ENCODE results near the gene YY1. TPM values are rescaled to one million over a fixed set of nuclear protein-coding genes. Genes with fewer than 3 reads are reported as not detected.

YY1 gene
- total RNA-seq, 1 donor from 2014 or later, result 79.8 TPM

DNA sequence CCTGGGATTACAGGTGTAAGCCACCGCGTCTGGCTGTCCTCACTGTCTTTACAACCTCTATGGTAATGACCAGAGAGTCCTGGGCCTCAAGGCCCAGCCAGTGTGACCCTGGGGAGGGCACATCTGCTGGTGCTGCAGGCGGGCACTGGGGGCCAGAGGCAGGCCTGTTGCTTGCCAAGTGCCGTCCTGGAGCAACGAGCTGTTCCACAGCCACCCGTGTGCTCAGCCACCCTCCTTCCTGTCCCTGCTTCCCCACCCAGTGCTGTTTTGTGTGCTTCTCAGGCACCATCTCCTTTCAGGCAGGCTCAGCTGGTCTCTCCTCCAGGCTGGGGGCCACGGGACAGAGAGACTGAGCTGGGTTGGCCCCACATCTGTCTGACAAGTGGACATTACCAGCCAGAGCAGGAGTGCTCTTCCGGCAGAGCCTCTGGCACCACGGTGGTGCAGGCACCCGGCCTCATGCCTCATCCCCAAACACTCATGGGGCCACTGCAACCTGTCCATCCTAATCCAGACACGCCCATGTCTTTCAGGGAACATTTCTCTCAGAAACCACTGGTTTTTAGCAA is 93.2 kb downstream of the YY1 start:
- no peak overlapping the region for H3K4me3 Mint-ChIP-seq
- H3K9me3 Mint-ChIP-seq, result no peaks in the 10 kb centered on the region
- H3K27ac Mint-ChIP-seq, result peak overlapping the region; percentile 13
- DNase-seq (ENCODE audit: extremely low spot score, unreplicated experiment), result no peak
- no peaks in the 10 kb centered on the region for H3K27me3 Mint-ChIP-seq
- H3K36me3 Mint-ChIP-seq, result peaks cover 3% of the 10 kb centered on the region
- H3K4me1 Mint-ChIP-seq (ENCODE audit: unreplicated experiment), result no peaks in the 10 kb centered on the region
- no peak for TF ChIP-seq CTCF (conservative IDR thresholded peaks at IDR 0.05)

Small RNA genes lying within 50 kb of the gene (microRNA-seq; reads per million reads assigned to microRNA genes)
- 533 reads per million, percentile 79 among the genes with 10 or more reads in this experiment for gene MIR345
- gene MIR6764, result not detected

Other genes starting within 250 kb of the YY1 start
- gene EVL, start 173.7 kb upstream of the YY1 start, total RNA-seq (ENCODE audit: low replicate concordance), result 66.3 and 159 TPM in 2 replicates
- 5.2 and 7.6 TPM in 2 replicates for gene DEGS2, start 79.5 kb upstream of the YY1 start, total RNA-seq (ENCODE audit: low replicate concordance)
- 72.8 and 101 TPM in 2 replicates for gene SLC25A29, start 67.3 kb downstream of the YY1 start, total RNA-seq (ENCODE audit: low replicate concordance)
- not detected in 2 replicates for gene SLC25A47, start 84.2 kb downstream of the YY1 start, total RNA-seq (ENCODE audit: low replicate concordance)
- 9.6 and 11.3 TPM in 2 replicates for gene WDR25, start 137.3 kb downstream of the YY1 start, total RNA-seq (ENCODE audit: low replicate concordance)

All from type B pancreatic cell (in vitro differentiated cells).